IMR-90 (cell line): ENCODE data around the gene DLGAP3. TPM values are rescaled to one million over a fixed set of nuclear protein-coding genes. Genes with fewer than 3 reads are reported as not detected.
"Not testable (repeated sequence)": the region's sequence is repeated elsewhere in the genome, so short reads cannot be mapped to it uniquely, and the experiment has no call there.

Experiments
- ATAC-seq: fragments of 200-7000 bp; cut with Tn5 transposase; 2 replicates; pipeline ENCODE4 v1.9.1; 2020; ENCODE audit warnings: low read depth, mild to moderate bottlenecking, moderate library complexity
- BruUV-seq: library from RNA; stranded (reverse); fragments of 400-500 nt; replicated peaks from 2 replicates; lab custom pipeline; 2021; lab: Mats Ljungman, UMichigan
- CTCF ChIA-PET: fragments of 300-600 bp; formaldehyde crosslinking; extraction: SDS; loops from one replicate; lab custom pipeline; 2021; ENCODE audit warnings: antibody characterized with exemption; lab: Yijun Ruan, JAX
- POLR2A ChIA-PET: fragments of 300-600 bp; sonication (Branson Sonifier 250); formaldehyde crosslinking; loops from one replicate; lab custom pipeline; 2022; ENCODE audit warnings: antibody characterized with exemption; ENCODE audit not compliant: unreplicated experiment; lab: Charles Lee
- DNase-seq: peaks from one replicate; pipeline ENCODE4 v3.0.0; 2013
- H2AFZ ChIP-seq: replicated peaks from 2 replicates; pipeline ENCODE3; 2013; ENCODE audit warnings: low read length, mild to moderate bottlenecking; ENCODE audit not compliant: poor library complexity
- H2AK5ac ChIP-seq: 2 replicates; pipeline ENCODE4 v1.6.1; 2013; ENCODE audit warnings: low read depth, low read length, inconsistent platforms
- H2AK9ac ChIP-seq: replicated peaks from 2 replicates; pipeline ENCODE3; 2013; ENCODE audit warnings: mild to moderate bottlenecking, low read depth, low read length, moderate library complexity; ENCODE audit not compliant: poor library complexity
- H2BK120ac ChIP-seq: 2 replicates; pipeline ENCODE4 v1.6.1; 2013; ENCODE audit warnings: low read depth, low read length, inconsistent platforms
- H2BK15ac ChIP-seq: 3 replicates; pipeline ENCODE4 v1.6.1; 2013; ENCODE audit warnings: low read depth, low read length, inconsistent platforms
- H2BK20ac ChIP-seq: 2 replicates; pipeline ENCODE4 v1.6.1; 2013; ENCODE audit warnings: low read depth, mild to moderate bottlenecking, inconsistent platforms, low read length, moderate library complexity
- H2BK5ac ChIP-seq: 2 replicates; pipeline ENCODE4 v1.6.1; 2013; ENCODE audit warnings: mild to moderate bottlenecking, low read depth, low read length, inconsistent platforms; ENCODE audit not compliant: poor library complexity, severe bottlenecking
- H3K14ac ChIP-seq: replicated peaks from 2 replicates; pipeline ENCODE4 v1.6.1; 2013; ENCODE audit warnings: low read depth, low read length, inconsistent platforms
- H3K18ac ChIP-seq: 2 replicates; pipeline ENCODE4 v1.6.1; 2013; ENCODE audit warnings: low read depth, low read length, control low read depth
- H3K23ac ChIP-seq: 2 replicates; pipeline ENCODE4 v1.6.1; 2013; ENCODE audit warnings: low read depth, low read length, inconsistent platforms
- H3K27ac ChIP-seq: 2 replicates; pipeline ENCODE4 v1.5.1; 2013; ENCODE audit warnings: mild to moderate bottlenecking, control low read depth, low read length; ENCODE audit not compliant: insufficient read depth
- H3K27me3 ChIP-seq: 2 replicates; pipeline ENCODE4 v1.6.1; 2013; ENCODE audit warnings: low read length; ENCODE audit not compliant: control insufficient read depth, insufficient read depth
- H3K36me3 ChIP-seq: 2 replicates; pipeline ENCODE4 v1.6.1; 2013; ENCODE audit warnings: low read length, mixed read lengths; ENCODE audit not compliant: control insufficient read depth, insufficient read depth
- H3K4ac ChIP-seq: 2 replicates; pipeline ENCODE4 v1.6.1; 2013; ENCODE audit warnings: low read depth, low read length, inconsistent platforms
- H3K4me1 ChIP-seq: 2 replicates; pipeline ENCODE4 v1.6.1; 2013; ENCODE audit warnings: low read length, mixed read lengths; ENCODE audit not compliant: control insufficient read depth, insufficient read depth
- H3K4me2 ChIP-seq: 2 replicates; pipeline ENCODE4 v1.6.1; 2013; ENCODE audit warnings: low read depth, mild to moderate bottlenecking, control low read depth, low read length, moderate library complexity
- H3K4me3 ChIP-seq: 2 replicates; pipeline ENCODE4 v1.5.1; 2013; ENCODE audit warnings: low read depth, mild to moderate bottlenecking, control low read depth, low read length, moderate library complexity; ENCODE audit not compliant: insufficient read depth
- H3K56ac ChIP-seq: 2 replicates; pipeline ENCODE4 v1.6.1; 2013; ENCODE audit warnings: low read length, inconsistent platforms; ENCODE audit not compliant: insufficient read depth; ENCODE audit errors: extremely low read depth
- H3K79me1 ChIP-seq, 2 experiments: 2 replicates each; pipeline ENCODE4 v1.6.1; 2013; ENCODE audit warnings: low read length in 2 of 2, inconsistent platforms in 1 of 2, low read depth in 1 of 2
- H3K9ac ChIP-seq: 2 replicates; pipeline ENCODE4 v1.6.1; 2013; ENCODE audit warnings: low read depth, low read length, control low read depth
- H3K9me1 ChIP-seq: 2 replicates; pipeline ENCODE4 v1.6.1; 2013; ENCODE audit warnings: low read length, inconsistent platforms; ENCODE audit not compliant: insufficient read depth
- H3K9me3 ChIP-seq: 2 replicates; pipeline ENCODE4 v1.6.1; 2013; ENCODE audit warnings: low read length; ENCODE audit not compliant: control insufficient read depth, insufficient read depth
- H4K20me1 ChIP-seq: 2 replicates; pipeline ENCODE4 v1.6.1; 2013; ENCODE audit warnings: low read length, inconsistent platforms; ENCODE audit not compliant: insufficient read depth
- H4K5ac ChIP-seq: 2 replicates; pipeline ENCODE4 v1.6.1; 2013; ENCODE audit warnings: mild to moderate bottlenecking, low read depth, low read length, control low read depth
- H4K8ac ChIP-seq, 2 experiments: 2 replicates each; pipeline ENCODE4 v1.6.1; 2013; ENCODE audit warnings: low read depth in 2 of 2, low read length in 2 of 2, control low read depth in 1 of 2, inconsistent platforms in 1 of 2
- H4K91ac ChIP-seq: 2 replicates; pipeline ENCODE4 v1.6.1; 2013; ENCODE audit warnings: low read depth, low read length, inconsistent platforms; ENCODE audit not compliant: insufficient read depth
- WGBS, 2 experiments: methylation state at CpG; one replicate each; pipeline versions ENCODE4 v1.1.5 to v1.1.7; 2013; ENCODE audit warnings: missing lambda C conversion rate in 2 of 2; ENCODE audit not compliant: insufficient read length in 1 of 2; ENCODE audit errors: extremely low coverage in 2 of 2; 5-methylcytosine and 5-hydroxymethylcytosine counted together
- dilution Hi-C: fragments of 300-500 bp; cut with HindIII; formaldehyde crosslinking; loops from one replicate; pipeline ENCODE4 v1.14.3; 2018; ENCODE audit warnings: low sequenced_read_pairs; ENCODE audit not compliant: unreplicated experiment
- in situ Hi-C: fragments of 300-500 bp; cut with MboI; formaldehyde crosslinking; loops from 3 replicates; pipeline ENCODE4 v1.14.3; 2019; ENCODE audit warnings: low sequenced_read_pairs, inconsistent platforms, mixed read lengths
- intact Hi-C: fragments of 100-400 bp; cut with micrococcal nuclease; formaldehyde crosslinking; loops from 2 replicates; pipeline ENCODE4 v1.10.0; 2022
- polyA plus RNA-seq, 3 experiments: library from polyadenylated mRNA; depleted of rRNA; stranded (reverse); fragments of >200 nt; gene quantifications; 2 replicates each; pipeline ENCODE4 v1.2.3, GENCODE V29; 2012; ENCODE audit warnings: low replicate concordance in 1 of 3
- total RNA-seq: library from RNA; depleted of rRNA; stranded (reverse); fragments of >200 nt; gene quantifications from 2 replicates; pipeline ENCODE4 v1.2.3, GENCODE V29; 2012

Gene DLGAP3
- total and polyA plus RNA-seq, 2 of the 4 experiments (the other 2 are of a cell fraction): 0.02 TPM; not detected in 1

GRCh38 chr1:34947641-34948314 is 18.3 kb upstream of the DLGAP3 start:
- H4K8ac ChIP-seq, H3K36me3 ChIP-seq, H3K4me3 ChIP-seq, H2BK120ac ChIP-seq, CTCF ChIA-PET, ATAC-seq, H3K23ac ChIP-seq, POLR2A ChIA-PET, H2AK9ac ChIP-seq, H3K56ac ChIP-seq, H4K20me1 ChIP-seq, H4K5ac ChIP-seq, H3K14ac ChIP-seq, H2BK5ac ChIP-seq, H2AK5ac ChIP-seq, H3K27ac ChIP-seq, H3K79me1 ChIP-seq, H3K4ac ChIP-seq, in situ Hi-C loops, H4K91ac ChIP-seq, dilution Hi-C loops, H3K9me3 ChIP-seq, intact Hi-C loops, H2BK20ac ChIP-seq, H3K4me1 ChIP-seq, H2BK15ac ChIP-seq, H3K4me2 ChIP-seq, BruUV-seq, H3K9me1 ChIP-seq, H3K18ac ChIP-seq, H3K9ac ChIP-seq, DNase-seq, H2AFZ ChIP-seq, H3K27me3 ChIP-seq: not testable (repeated sequence)
- no CpG with 5 or more reads among the region's 41 CpGs for WGBS, 2 experiments
